HG03066 (cell line): ENCODE measurements around the gene POP5.
"Not testable (repeated sequence)": the region's sequence is repeated elsewhere in the genome, so short reads cannot be mapped to it uniquely, and the experiment has no call there.

Source experiments
- ATAC-seq: cut with Tn5 transposase; IDR thresholded peaks from one replicate; pipeline ENCODE4 v1.9.1; 2021; ENCODE audit warnings: low read depth; ENCODE audit not compliant: unreplicated experiment

The POP5 gene

GRCh38 chr12:120538281-120539156 is 42.7 kb downstream of the POP5 start:
- ATAC-seq, result no peak

GRCh38 chr12:120537856-120538220 is 43.4 kb downstream of the POP5 start:
- no peak for ATAC-seq

DNA sequence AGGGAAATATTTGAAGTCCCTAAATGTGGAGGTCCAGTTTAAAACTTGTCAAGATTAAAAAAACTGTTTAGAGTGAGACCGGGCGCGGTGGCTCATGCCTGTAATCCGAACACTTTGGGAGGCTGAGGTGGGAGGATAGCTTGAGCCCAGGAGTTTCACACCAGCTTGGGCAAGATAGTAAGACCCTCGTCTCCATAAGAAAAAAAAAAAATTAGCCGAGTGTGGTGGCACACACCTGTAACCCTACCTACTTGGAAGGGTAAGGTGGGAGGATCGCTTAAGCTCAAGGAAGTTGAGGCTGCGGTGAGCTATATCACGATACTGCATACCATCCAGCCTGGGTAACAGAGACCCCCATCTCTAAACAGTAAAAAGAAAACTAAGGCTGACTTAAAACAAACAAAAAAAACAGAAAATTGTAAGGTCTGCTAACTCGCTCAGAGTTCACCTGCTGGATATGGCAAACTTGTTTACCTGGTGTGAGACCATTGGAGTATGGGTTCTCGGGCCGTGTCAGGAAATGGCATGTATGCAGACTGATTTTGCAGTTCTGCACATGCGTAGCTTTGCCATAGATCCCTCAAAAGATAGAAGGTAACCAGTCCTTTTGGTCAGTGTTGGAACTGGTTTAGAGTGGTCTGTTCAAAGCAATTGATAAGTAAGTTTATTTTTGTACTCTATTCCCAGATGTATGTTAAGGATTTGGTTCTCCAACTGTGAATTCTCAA is 45.0 kb downstream of the POP5 start:
- ATAC-seq, result no peak

DNA sequence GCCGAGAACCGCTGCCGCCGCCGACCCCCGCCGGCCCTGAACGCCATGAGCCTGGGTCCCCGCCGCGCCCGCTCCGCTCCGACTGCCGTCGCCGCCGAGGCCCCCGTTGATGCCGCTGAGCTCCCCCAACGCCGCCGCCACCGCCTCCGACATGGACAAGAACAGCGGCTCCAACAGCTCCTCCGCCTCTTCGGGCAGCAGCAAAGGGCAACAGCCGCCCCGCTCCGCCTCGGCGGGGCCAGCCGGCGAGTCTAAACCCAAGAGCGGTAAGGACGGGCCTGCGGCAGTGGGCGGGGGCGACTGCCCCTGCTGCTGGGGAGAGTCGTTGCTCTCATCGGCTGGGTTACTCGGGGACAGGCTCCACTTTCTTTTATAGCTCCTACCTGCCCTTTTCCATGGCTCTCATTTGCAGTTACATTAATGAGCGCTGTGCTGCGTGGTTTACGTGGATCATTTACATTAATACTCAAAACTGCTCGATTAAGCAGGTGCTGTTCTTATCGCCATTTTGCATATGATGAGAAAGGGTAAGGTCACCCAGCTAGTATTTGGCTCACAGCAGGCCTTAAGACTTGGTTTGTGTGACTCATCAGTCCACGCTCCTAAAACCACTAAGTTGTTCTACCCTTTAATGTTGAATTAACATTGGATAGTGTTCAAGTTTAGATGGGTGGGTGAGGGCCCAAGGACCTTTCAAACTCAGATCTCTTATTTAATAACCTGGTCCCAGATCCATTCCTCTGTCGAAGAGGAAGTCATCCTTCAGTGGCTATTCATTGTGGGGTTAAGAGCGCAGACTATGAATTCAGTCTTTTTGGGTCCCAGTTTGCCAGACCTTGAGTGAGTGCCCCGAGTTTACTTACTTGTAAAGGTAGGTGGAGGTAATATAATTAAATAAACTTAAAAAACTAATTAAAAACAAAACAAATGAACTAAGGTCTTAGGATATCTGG is 46.2 kb downstream of the POP5 start:
- peak; percentile 33 for ATAC-seq

DNA sequence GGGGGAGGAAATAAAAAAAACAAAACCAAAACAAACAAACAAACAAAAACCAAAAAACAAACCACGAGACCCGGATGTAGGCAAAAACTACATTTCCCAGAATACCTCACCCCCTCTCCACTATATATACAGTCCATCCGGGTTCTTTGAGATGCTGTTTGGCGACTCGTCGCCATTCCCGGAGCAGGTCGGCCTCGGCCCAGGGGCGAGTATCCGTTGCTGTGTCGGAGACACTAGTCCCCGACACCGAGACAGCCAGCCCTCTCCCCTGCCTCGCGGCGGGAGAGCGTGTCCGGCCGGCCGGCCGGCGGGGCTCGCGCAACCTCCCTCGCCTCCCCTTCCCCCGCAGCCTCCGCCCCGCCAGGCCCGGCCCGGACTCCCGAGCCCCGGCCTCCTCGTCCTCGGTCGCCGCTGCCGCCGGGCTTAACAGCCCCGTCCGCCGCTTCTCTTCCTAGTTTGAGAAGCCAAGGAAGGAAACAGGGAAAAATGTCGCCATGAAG is 46.9 kb downstream of the POP5 start, which contains the start of gene RNF10:
Gene RNF10 (plus strand): TSS at position 154 of the 500 bp plus-strand sequence. CDS start 456 bp downstream, outside the sequence.
- peak; percentile 59 for ATAC-seq

GRCh38 chr12:120532701-120533238 is 48.4 kb downstream of the POP5 start:
- no peak for ATAC-seq

DNA sequence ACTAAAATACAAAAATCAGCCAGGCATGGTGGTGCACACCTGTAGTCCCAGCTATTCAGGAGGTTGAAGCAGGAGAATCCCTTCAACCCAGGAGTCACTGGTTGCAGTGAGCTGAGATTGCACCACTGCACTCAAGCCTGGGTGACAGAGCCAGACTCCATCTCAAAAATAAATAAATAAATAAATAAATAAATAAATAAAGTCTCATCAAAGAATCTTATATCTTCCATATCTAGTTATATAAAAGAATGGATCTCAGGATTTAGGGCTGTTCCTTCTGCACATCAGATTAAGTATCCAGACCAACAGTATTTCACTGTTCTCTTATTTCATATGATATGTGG is 50.8 kb downstream of the POP5 start:
- ATAC-seq, result not testable (repeated sequence)

DNA sequence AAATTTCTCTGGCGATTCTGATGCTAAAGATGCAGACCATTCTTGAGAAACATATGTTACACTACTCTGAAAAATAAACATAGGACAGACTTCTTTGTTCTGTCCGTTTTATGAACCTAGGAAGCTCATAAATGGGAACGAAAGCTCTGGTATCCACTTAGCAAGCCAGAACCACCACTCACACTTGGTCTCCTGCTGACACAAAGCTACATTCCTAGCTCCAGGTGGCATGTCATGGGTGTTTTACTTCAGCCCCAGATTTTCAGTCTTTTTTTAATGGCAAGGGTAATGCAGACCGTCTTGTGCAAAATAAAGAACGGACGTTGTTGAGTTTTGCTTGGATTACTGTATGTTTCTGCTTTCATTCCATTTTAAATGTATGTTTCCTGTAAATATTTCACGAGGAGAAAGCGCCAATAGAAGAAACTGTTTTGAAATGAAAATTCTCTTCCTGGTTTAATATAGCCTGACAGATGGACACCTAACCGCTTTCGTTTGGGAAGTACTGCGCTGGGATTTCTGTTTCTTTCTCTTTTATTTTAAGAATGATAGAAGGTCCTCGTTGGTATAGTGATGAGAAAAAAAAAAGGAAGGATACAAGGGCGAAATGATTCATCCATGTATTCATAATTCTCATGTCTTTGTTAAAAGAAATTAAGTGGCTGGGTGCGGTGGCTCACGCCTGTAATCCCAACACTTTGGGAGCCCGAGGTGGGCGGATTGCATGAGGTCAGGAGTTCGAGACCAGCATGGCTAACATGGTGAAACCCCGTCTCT is 51.4 kb downstream of the POP5 start:
- no peak for ATAC-seq

DNA sequence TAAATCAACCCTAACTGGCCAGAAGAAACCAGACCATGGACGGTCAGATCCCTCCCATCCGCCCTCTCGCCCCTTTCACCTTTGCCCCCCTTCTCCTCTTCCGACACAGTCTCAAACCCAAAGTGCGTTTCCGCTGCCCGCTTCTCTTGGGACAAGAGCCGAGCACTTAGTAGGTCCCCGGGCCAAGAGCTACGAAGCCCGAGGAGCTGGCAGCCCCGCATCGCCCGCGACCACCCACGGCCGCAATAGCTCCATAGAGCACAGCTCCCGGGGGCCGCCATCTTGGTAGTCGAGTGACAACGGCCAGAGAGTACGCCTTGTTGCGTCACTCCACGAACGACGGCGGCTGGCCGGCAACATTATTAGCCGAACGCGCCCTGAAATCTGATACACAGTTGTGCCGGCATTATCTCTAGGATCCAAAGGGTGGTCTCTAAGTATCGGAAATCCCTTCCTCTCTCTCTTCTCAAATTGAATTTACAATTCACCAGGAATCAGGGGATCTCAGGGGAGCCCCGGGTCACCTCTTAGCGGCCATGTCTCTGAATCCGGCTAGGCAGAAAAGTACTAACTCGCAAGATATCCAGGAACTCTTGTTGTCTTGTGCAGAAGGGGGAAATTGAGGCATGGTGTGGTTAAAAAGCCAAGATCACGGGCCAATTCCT is 52.2 kb downstream of the POP5 start, which contains the start of gene COQ5:
Gene COQ5 (minus strand): TSS at position 298 of the 665 bp plus-strand sequence. CDS start 17 bp downstream, at position 281.
- ATAC-seq, result peak; percentile 72
